Iris pigment epithelial cell (primary cell): ENCODE data around the gene MUC4.

Source experiments
- DNase-seq: peaks from one replicate; pipeline ENCODE4 v3.0.0-alpha.2; 2011; ENCODE audit warnings: low read depth

Gene MUC4

GRCh38 chr3:195699860-195700259, 111.9 kb downstream of the MUC4 start:
- DNase-seq: no peak

GRCh38 chr3:195699388-195699771, 112.3 kb downstream of the MUC4 start:
- DNase-seq: no peak

GRCh38 chr3:195698647-195699387, 112.9 kb downstream of the MUC4 start:
- DNase-seq: no peak

GRCh38 chr3:195698325-195698646, 113.4 kb downstream of the MUC4 start:
- DNase-seq: no peak

- peak; percentile 94 for DNase-seq
These were observed 114.0 kb downstream of the MUC4 start for GRCh38 chr3:195697582-195698324.
